GM21360 (cell line): Measurements from ENCODE around the gene KIFC3.

ENCODE experiments used
- ATAC-seq: cut with Tn5 transposase; IDR thresholded peaks from one replicate; pipeline ENCODE4 v1.9.1; 2021; ENCODE audit warnings: mild to moderate bottlenecking, moderate library complexity; ENCODE audit not compliant: unreplicated experiment

Gene KIFC3

DNA sequence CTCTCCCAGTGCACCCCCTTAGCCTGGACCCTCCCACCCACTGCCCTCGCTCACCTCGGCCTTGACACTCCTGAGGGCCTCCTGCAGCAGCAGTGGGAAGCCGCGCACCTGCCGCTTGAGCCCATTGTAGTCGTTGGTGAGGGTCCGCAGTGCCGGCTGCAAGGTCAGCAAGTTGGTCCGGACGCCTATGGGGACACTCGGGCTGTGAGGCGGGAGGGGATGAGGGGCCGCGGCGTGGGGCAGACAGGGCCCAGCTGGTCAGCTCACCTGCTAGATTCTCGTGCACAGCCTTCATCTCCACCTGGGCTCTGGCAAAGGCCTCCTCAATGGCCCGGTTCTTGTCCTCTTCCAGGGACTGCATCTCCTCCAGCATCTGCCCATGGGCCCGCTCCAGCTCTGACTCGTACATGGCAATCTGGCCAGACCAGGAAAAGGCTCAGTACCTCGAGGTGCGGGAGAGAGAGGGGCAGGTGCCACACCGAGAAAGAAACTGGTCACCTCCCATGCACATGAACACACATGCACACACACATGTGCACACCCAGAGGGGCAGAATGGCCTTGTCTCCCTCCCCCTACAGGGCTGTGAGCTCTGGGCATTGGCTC is 32.6 kb downstream of the KIFC3 start:
- ATAC-seq, result no peak

- ATAC-seq, result no peak
Observed at GRCh38 chr16:57766714-57767348, 35.5 kb downstream of the KIFC3 start.

GRCh38 chr16:57765160-57765728 is 37.0 kb downstream of the KIFC3 start:
- no peak for ATAC-seq

DNA sequence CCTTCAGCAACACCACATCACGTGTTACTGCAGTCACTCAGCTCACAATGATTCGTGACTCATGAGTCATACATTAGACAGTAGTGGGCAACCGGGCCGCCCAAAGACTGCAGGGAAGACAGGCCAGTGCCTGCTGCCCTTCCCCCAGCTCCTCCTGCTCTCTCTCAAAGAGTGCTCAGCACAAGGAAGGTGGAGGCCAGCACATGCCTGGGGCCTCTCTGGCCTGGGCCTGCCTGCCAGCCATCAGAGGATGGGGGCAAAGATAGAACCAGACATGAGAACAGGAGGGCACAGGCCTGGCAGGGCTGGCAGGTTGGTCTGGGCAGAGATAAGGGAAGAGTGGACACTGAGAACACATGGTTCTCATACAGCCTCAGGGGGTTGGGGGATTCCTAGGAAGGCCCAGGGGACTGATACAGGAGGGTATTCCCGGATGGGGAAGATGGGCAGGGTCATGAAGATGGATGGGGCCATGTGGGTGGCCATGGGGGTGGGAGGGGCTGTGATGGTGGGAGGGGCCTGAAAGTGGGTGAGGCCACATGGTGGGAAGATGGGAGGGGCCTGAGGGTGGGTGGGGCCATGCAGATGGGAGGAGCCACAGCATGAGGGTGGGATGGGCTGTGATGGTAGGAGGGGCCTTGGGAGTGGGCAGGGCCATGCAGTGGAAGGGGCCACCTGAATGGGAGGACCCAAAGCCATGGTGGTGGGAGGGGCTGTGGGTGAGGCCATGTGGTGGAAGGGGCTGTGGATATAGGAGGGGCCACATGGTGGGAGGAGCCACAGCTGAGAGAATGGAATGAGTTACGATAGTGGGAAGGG is 37.7 kb downstream of the KIFC3 start:
- ATAC-seq, result no peak

DNA sequence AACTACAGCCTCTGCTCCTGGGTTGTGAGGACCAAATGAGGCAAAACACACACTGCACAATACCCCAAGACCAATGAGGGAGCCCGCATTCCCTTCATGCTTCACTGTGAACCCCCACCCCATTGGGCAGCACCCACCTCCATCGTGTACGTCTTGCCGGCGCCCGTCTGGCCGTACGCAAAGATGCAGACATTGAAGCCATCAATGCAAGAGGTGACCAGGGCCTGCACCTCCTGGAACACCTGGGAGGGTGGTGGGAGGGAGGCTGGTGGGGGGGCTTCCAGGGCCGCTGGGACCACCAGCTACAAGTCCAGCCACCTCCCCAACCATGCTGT is 38.3 kb downstream of the KIFC3 start:
- ATAC-seq, result no peak

- no peak for ATAC-seq
Observed at GRCh38 chr16:57763285-57764005, 38.8 kb downstream of the KIFC3 start.

DNA sequence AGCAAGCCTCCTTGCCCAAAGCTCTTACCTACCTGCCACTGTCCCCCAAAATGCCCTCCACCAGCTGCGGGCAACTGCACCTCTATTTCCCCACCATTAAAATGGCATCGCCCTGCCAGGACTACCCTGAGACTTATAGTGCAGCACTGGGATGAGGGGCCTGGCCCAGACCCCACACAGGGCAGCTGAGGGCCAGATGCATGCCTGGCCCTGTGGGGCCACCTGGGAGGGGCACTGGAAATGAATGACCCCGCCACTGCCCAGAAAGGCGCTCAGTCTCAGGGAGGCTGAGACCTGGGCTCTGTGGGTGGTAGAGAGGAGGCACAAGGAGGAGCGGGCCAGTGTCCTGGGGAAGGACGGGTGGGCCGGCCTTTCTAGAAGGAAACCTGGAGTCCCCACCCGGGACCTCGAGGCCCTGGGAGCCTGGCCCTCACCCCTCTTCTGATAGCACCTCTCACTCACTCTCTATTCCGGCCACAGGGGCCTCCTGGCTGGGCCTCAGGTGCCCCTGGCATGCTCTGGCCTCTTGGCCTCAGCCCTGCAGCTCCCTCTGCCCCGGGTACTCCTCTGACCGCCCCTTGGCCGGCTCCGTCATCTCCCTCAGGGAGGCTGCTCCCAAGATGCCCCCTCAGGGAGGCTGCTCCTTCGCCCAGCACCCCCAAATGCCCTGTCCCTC is 39.8 kb downstream of the KIFC3 start:
- no peak for ATAC-seq

DNA sequence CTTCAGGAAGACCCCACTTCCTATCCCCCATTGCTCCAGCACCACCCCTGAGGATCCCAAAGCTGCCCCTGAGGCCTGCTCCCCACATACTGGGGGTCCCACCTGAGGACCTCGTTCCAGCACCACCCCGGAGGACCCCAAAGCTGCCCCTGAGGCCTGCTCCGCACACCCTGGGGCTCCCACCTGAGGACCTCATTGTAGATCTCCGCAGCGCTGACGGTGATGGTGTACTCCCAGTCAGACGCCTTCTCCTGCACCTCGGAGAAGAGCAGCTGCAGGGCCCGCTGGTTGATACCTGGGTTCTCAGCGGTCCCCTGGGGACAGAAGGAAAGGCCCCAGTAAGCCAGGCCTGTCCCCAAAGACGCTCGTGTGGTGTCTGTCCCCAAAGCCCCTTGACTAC is 40.3 kb downstream of the KIFC3 start:
- ATAC-seq, result no peak

DNA sequence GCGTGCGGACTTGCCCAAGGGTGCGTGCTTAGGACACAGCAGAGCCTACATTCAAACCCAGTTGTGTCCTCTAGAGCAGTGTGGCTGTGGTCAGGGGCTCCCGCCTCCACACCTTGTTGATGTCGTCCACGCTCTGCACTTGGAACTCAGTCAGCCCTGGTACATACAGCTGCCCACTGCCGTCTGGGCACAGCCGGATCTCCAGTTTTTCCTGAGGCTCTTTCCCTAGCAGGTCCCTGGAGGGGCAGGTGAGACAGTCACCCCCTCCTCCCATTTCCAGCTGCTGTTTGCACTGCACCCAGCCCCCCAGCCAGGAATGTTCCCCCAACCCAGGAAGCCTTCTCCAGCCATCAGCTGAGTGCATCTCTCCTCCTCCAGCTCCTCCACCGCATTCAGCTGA is 41.0 kb downstream of the KIFC3 start:
- ATAC-seq, result no peak

GRCh38 chr16:57760357-57761160 is 41.7 kb downstream of the KIFC3 start:
- ATAC-seq, result no peak

GRCh38 chr16:57759541-57760356 is 42.5 kb downstream of the KIFC3 start:
- ATAC-seq, result no peak

DNA sequence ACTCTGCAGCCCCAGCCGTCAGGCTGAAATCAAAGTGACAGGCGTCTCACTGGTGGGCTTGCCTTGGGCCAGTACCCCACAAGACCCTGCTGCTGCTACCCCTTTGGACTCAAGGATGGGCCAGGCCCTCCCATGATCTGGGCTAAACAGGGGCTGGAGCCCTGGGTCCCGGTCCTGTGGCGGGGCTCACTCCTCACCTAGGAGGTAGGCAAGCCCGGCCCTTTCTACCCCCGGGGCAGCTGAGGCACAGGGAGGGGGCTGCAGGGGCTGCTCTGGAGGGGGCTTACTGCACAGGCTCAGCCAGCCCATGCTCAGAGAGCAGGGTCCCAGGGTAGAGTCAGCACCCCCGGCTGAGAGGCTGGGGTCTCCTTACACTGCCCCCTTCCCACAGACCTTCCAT is 43.2 kb downstream of the KIFC3 start:
- no peak for ATAC-seq

DNA sequence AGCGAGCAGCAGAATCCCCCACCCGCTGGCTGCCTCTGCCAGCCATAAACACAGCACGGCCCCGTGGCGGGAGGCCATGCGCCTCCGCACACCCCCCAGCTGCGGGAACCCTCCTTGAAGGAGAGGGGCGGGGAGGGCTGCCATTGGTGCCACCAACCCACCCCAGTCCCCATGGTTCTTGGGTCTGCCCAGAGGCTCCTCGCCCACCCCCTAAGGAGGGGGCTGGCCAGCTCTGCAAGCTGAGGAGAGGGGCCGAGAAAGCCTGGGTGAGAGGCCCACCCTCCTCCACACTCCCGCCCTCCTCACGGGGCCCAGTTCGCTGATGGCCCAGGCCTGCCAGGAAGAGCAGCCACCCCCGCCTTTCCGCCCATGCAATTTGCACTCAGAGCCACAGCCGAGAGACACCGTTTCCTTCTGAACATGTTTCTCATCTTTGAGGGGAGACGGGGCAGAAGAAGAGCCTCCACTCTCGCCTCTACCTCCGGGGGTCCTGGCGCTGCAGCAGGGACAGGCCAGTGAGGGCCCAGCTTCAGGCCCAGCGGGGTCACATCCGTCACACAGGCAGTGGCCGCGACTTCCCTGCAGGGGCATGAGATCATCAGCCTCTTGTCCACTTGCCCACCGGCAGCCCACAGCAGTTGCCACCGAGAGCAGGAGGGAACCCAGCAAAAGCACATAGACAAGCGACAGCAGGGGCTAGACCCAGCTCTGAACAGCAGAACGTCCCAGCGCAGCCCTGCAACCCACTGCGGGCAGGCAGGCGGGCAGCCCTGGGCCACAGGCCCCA is 43.8 kb downstream of the KIFC3 start:
- no peak for ATAC-seq

GRCh38 chr16:57757883-57758282 is 44.4 kb downstream of the KIFC3 start:
- ATAC-seq, result no peak

DNA sequence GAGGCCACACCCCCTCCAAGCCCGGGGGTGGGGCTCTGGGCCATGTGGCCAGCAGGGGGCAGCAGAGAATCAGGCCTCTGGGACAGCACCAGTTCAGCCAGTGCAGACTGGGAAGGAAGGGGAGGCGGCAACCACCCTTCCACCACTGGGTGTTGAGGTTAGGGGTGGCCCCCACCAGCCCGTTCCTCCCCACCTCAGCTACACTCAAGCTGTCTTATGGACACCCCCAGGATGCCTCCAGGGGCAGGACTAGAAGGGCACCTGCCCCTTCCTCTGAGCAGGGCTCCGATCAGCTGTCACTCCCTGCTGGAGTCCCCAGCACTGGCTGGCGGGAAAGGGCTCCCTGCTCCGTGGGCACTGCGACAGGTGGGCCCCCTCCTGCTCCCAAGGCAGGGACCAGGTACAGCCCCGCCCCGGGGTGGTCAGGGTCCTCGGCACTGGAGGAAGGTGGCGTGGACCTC is 44.9 kb downstream of the KIFC3 start:
- ATAC-seq, result peak; percentile 77

DNA sequence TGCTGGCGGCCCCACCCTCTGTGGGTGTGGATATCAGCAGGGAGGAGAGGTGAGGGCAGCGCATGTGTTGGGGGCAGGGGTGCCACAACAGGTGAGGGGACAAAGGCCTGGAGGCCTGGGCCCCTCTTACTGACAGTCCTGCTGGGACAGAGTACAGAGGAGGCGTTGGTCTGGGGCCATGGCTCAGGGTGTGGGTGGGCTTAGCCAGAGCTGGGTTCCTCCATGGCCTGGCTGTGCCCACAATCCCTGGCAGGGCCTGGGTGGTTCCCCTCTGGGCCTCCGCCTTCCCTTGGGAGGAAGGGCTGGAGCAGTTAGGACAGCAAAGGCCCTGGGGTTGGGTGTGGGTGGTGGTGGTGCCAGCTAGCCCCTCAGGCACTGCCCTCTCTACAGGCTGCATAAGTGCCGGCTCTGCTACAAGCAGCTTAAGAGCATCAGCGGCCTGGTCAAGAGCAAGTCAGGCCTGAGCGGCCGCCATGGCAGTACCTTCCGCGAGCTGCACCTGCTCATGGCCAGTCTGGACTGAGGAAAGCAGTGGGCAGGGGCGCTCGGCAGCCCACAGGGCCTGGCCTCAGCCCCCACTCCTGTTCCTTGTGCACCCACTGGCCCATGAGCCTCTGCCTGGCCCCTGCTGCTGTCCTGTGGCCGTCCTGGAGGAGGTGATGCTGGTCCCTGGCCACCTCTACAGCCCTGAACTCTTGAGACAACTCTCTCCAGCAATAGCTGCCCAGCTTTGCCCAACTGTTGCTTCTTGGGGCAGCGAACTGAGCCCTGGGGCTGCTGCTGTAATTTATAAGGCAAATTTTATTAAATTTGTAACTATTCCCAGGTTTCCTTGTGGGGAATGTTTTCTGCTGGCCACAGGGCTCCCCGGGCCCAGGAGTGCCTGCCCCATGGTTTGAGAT is 45.6 kb downstream of the KIFC3 start:
- ATAC-seq, result no peak

GRCh38 chr16:57755726-57756423 is 46.4 kb downstream of the KIFC3 start:
- ATAC-seq, result no peak
